PC-3 (cell line): ENCODE data around the gene ZNF771. TPM values are rescaled to one million over a fixed set of nuclear protein-coding genes. Genes with fewer than 3 reads are reported as not detected.
A peak's percentile ranks its signal among the peaks of the same experiment; 100 is the strongest.

Experiments
- ATAC-seq: fragments of 200-7000 bp; cut with Tn5 transposase; 2 replicates; pipeline ENCODE4 v1.9.1; 2020; ENCODE audit warnings: mild to moderate bottlenecking, moderate library complexity
- BruUV-seq: library from RNA; stranded (reverse); fragments of 400-500 nt; replicated peaks from 2 replicates; lab custom pipeline; 2021; lab: Mats Ljungman, UMichigan
- CTCF ChIA-PET: fragments of 300-600 bp; sonication (Branson Sonifier 250); formaldehyde crosslinking; loops from one replicate; lab custom pipeline; 2022; ENCODE audit warnings: antibody characterized with exemption; lab: Charles Lee
- POLR2A ChIA-PET: fragments of 300-600 bp; sonication (Branson Sonifier 250); formaldehyde crosslinking; loops from one replicate; lab custom pipeline; 2022; ENCODE audit warnings: antibody characterized with exemption; ENCODE audit not compliant: unreplicated experiment; lab: Charles Lee
- DNase-seq: peaks from one replicate; pipeline ENCODE4 v3.0.0-alpha.2; 2015
- H2AFZ ChIP-seq: fragments of 300-600 bp; sonication (generic); 2 replicates; pipeline ENCODE4 v1.6.0; 2016; ENCODE audit warnings: antibody characterized with exemption, low read length
- H3F3A ChIP-seq: fragments of 300-600 bp; sonication (generic); one replicate; pipeline ENCODE4 v1.6.0; 2017; ENCODE audit warnings: antibody characterized with exemption, low read length, control low read depth, mild to moderate bottlenecking; ENCODE audit not compliant: unreplicated experiment
- H3K27ac ChIP-seq: fragments of 300-600 bp; sonication (generic); 2 replicates; pipeline ENCODE4 v1.5.1; 2016; ENCODE audit warnings: mild to moderate bottlenecking, low read length
- H3K27me3 ChIP-seq: fragments of 300-600 bp; sonication (generic); 2 replicates; pipeline ENCODE4 v1.6.1; 2016; ENCODE audit warnings: low read length, mixed read lengths
- H3K36me3 ChIP-seq: fragments of 300-600 bp; sonication (generic); 2 replicates; pipeline ENCODE4 v1.6.1; 2016; ENCODE audit warnings: low read depth, mixed run types, low read length, mixed read lengths
- H3K4me1 ChIP-seq: fragments of 300-600 bp; sonication (generic); 2 replicates; pipeline ENCODE4 v1.5.1; 2016; ENCODE audit warnings: low read length; ENCODE audit not compliant: insufficient read depth
- H3K4me2 ChIP-seq: fragments of 300-600 bp; sonication (generic); 2 replicates; pipeline ENCODE4 v1.6.0; 2016; ENCODE audit warnings: low read length
- H3K4me3 ChIP-seq: fragments of 300-600 bp; sonication (generic); 2 replicates; pipeline ENCODE4 v1.5.1; 2016; ENCODE audit warnings: mild to moderate bottlenecking, low read length, mixed read lengths
- H3K79me2 ChIP-seq: fragments of 300-600 bp; sonication (generic); 2 replicates; pipeline ENCODE4 v1.6.1; 2017; ENCODE audit warnings: low read length, mixed read lengths
- H3K9ac ChIP-seq: fragments of 300-600 bp; sonication (generic); 2 replicates; pipeline ENCODE4 v1.6.0; 2016; ENCODE audit warnings: mild to moderate bottlenecking, low read length
- H3K9me2 ChIP-seq: fragments of 300-600 bp; sonication (generic); replicated peaks from 2 replicates; pipeline ENCODE4 v1.6.1; 2016; ENCODE audit warnings: mixed run types, low read length, mixed read lengths
- H3K9me3 ChIP-seq: fragments of 300-600 bp; sonication (generic); 2 replicates; pipeline ENCODE4 v1.6.1; 2016; ENCODE audit warnings: low read length, mixed read lengths
- H4K20me1 ChIP-seq: fragments of 300-600 bp; sonication (generic); 2 replicates; pipeline ENCODE4 v1.6.1; 2016; ENCODE audit warnings: low read length, mixed read lengths
- CTCF ChIP-seq: fragments of 300-600 bp; sonication (generic); conservative IDR thresholded peaks from 2 replicates; pipeline ENCODE4 v1.5.1; 2017; ENCODE audit warnings: antibody characterized with exemption, low read depth, mild to moderate bottlenecking, low read length
- EZH2 ChIP-seq: fragments of 300-600 bp; sonication (generic); IDR thresholded peaks from one replicate; pipeline ENCODE4 v1.6.1; 2017; ENCODE audit warnings: antibody characterized with exemption, mild to moderate bottlenecking, low read length; ENCODE audit not compliant: unreplicated experiment
- EZH2phosphoT487 ChIP-seq: fragments of 300-600 bp; sonication (generic); IDR thresholded peaks from 2 replicates; pipeline ENCODE4 v1.6.1; 2018; ENCODE audit warnings: mild to moderate bottlenecking, antibody characterized with exemption, low read length, borderline replicate concordance
- intact Hi-C: fragments of 100-400 bp; cut with micrococcal nuclease; formaldehyde crosslinking; loops from 2 replicates; pipeline ENCODE4 v1.9.0; 2023
- total RNA-seq: library from RNA; depleted of rRNA; stranded (reverse); fragments of >200 nt; gene quantifications from 2 replicates; pipeline ENCODE4 v1.2.3, GENCODE V29; 2014

The ZNF771 gene
- total RNA-seq, 1 experiment from 2014 or later = 3.6 TPM

DNA sequence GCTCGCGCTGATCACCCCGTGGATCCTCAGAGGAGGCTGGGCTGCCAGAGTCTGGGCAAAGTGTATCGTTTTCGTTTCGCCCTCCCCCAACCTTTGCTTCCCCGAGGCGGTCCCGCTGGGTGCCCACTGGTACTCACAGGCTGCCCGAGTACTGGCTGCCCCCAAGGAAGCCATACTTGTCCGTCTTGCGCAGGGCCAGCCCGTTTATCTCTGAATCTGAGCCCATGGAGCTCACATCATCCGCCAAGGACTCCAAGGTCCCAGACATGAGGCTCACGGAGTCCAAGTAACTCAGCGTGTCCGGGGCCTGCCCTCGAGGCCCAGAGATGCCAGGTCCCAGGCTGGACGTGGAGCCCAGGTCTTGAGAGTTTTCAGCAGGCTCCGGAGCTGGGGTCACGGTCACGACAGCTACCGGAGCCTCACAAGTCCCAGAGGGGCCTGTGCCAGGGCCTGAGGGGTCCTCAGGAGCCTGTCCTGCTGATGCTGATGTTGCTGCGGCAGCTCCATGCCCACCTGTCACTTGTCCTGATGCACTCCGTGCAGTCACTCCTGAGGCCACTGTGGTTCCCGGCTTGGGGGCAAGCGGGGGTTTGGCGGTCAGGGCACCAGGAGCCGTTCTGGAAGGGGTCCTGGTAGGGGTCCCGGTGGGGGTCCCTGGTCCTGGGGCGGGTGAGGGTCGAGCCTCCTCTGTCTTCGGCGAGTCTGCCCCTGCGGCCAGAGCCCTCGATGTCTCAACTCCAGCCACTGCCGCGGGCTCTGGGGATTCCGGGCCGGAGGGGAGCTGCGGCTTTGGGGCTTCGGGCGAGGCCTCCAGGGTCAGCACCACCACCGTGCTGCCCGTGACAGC, 38.1 kb upstream of the ZNF771 start:
- Histone ChIP-seq H2AFZ (no peak overlapping the region), H4K20me1 (peaks cover 19% of the 10 kb centered on the region), H3K36me3 (no peaks in the 10 kb centered on the region; the same call in 1 of the 2 replicates), H3K4me1 (peaks cover 21% of the 10 kb centered on the region), H3K9ac (peak overlapping the region; percentile 78), H3K4me2 (peak overlapping the region; percentile 100), H3K9me3 (no peaks in the 10 kb centered on the region), H3K27ac (peak overlapping the region; percentile 55), H3K27me3 (no peaks in the 10 kb centered on the region), H3K79me2 (peaks cover 55% of the 10 kb centered on the region), H3K9me2 (no peaks in the 10 kb centered on the region), H3K4me3 (peak overlapping the region; percentile 94), H3F3A (no peaks in the 10 kb centered on the region)
- intact Hi-C loops = loop anchor here (5.0 kb wide), 1 partner anchor 38 kb away; the partner anchor contains the start of gene ZNF771
- CTCF ChIA-PET = no interaction called here
- BruUV-seq = no TSS peak
- peak; percentile 8 for DNase-seq
- no peak for ATAC-seq
- TF ChIP-seq EZH2 (no peak), CTCF (no peak), EZH2phosphoT487 (no peak)
- POLR2A ChIA-PET = no interaction called here

DNA sequence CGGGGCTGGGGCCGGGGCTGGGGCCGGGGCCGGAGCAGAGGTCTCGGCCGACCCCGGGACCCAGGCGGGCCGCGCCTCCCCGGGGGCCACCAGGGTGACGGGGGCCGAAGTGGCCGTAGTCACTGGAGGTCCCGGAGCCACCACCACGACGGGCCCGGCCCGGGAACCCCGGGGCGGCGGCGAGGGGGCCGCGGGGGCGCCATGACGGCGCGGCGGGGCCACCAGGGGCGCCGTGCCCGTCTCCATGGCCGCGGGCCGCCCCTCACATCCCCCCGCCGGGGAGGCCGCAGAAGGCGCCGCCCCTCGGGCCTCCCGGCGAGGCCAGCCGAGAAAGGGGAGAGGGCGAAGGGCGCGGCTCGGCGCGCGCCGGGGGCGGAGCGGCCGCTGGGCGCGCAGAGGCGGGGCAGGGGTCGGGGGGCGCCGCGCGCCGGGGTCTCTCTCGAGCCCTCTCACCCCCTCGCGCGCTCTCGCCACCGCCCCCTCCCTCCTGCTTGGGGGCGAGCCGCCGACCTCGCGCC, 37.4 kb upstream of the ZNF771 start:
- POLR2A ChIA-PET = no interaction called here
- peaks cover 21% of the 10 kb centered on the region for H3K4me1 ChIP-seq
- intact Hi-C loops = loop anchor here (1.0 to 5.0 kb wide), 2 partner anchors 37 to 280 kb away; partner anchors contain the start of genes PRR14 and ZNF771
- H4K20me1 ChIP-seq = peaks cover 19% of the 10 kb centered on the region
- TF ChIP-seq CTCF (no peak), EZH2phosphoT487 (no peak), EZH2 (no peak)
- ATAC-seq = peak; percentile 4
- peak overlapping the region; percentile 78 for H3K9ac ChIP-seq
- no peaks in the 10 kb centered on the region; the same call in 1 of the 2 replicates for H3K36me3 ChIP-seq
- H3K9me2 ChIP-seq = no peaks in the 10 kb centered on the region
- BruUV-seq = no TSS peak
- H3K27ac ChIP-seq = no peak overlapping the region
- H2AFZ ChIP-seq = no peak overlapping the region
- CTCF ChIA-PET = interaction anchor here (1.0 to 1.3 kb wide), 2 partner anchors 25 to 39 kb away, joined by 4 to 8 read pairs; partner anchors contain the start of gene ZNF48
- no peaks in the 10 kb centered on the region for H3K9me3 ChIP-seq
- H3F3A ChIP-seq = no peaks in the 10 kb centered on the region
- peak overlapping the region; percentile 94 for H3K4me3 ChIP-seq
- DNase-seq = no peak
- H3K79me2 ChIP-seq = peaks cover 49% of the 10 kb centered on the region
- H3K4me2 ChIP-seq = peak overlapping the region; percentile 100
- H3K27me3 ChIP-seq = no peaks in the 10 kb centered on the region
